HEK293T (cell line): Measurements from ENCODE around the gene DNAH10.

Experiments used
- ARNT ChIP-seq: fragments of 450-650 bp; IDR thresholded peaks from 2 replicates; pipeline ENCODE4 v1.6.1; 2017; ENCODE audit warnings: mild to moderate bottlenecking
- CTBP1 ChIP-seq: fragments of 450-650 bp; IDR thresholded peaks from 2 replicates; pipeline ENCODE4 v1.6.1; 2016; ENCODE audit warnings: borderline replicate concordance
- FOXA1 ChIP-seq: fragments of 450-650 bp; IDR thresholded peaks from 2 replicates; pipeline ENCODE4 v1.6.1; 2016; ENCODE audit warnings: mild to moderate bottlenecking
- HDGF ChIP-seq: fragments of 450-650 bp; IDR thresholded peaks from 2 replicates; pipeline ENCODE4 v1.6.1; 2017; ENCODE audit warnings: antibody characterized with exemption, borderline replicate concordance
- LEF1 ChIP-seq: fragments of 450-650 bp; IDR thresholded peaks from 2 replicates; pipeline ENCODE4 v1.6.1; 2017; ENCODE audit warnings: mild to moderate bottlenecking, borderline replicate concordance
- NFRKB ChIP-seq: fragments of 450-650 bp; IDR thresholded peaks from 2 replicates; pipeline ENCODE4 v1.6.1; 2016; ENCODE audit warnings: mild to moderate bottlenecking, moderate library complexity
- PKNOX1 ChIP-seq: fragments of 450-650 bp; IDR thresholded peaks from 2 replicates; pipeline ENCODE4 v1.6.1; 2016
- SP1 ChIP-seq: fragments of 450-650 bp; IDR thresholded peaks from 2 replicates; pipeline ENCODE4 v1.6.1; 2017
- ZNF384 ChIP-seq: fragments of 450-650 bp; IDR thresholded peaks from 2 replicates; pipeline ENCODE4 v1.6.1; 2016

- TF ChIP-seq ZNF384 (no peak), SP1 (no peak), ARNT (no peak), FOXA1 (no peak), HDGF (no peak), PKNOX1 (no peak), CTBP1 (no peak), LEF1 (no peak), NFRKB (no peak)
Measured at GRCh38 chr12:123982269-123982668, 220.2 kb downstream of the DNAH10 start.
